Psoas muscle (tissue), 8 donors: ENCODE results near the gene TMEM88. TPM values are rescaled to one million over a fixed set of nuclear protein-coding genes. Genes with fewer than 3 reads are reported as not detected.

Experiments used
- ATAC-seq, 4 donors: fragments of 200-7000 bp; cut with Tn5 transposase; one replicate each; pipeline ENCODE4 v1.9.1; 2020; ENCODE audit warnings: moderate library complexity in 3 of 4, mild to moderate bottlenecking in 2 of 4
- DNase-seq, 2 donors: peaks; one replicate each; pipeline ENCODE4 v3.0.0-alpha.2; 2020
- H3K27ac ChIP-seq: fragments of 200-600 bp; one replicate; pipeline ENCODE4 v1.8.0; 2022
- H3K27me3 ChIP-seq, 3 donors: fragments of 200-600 bp in 1 of 3; one replicate each; pipeline versions ENCODE4 v1.6.1 to v1.8.0; 2013 to 2022; ENCODE audit warnings: low read length in 2 of 3, mild to moderate bottlenecking in 2 of 3, moderate library complexity in 1 of 3; ENCODE audit not compliant: insufficient read depth in 3 of 3
- H3K36me3 ChIP-seq, 2 donors: fragments of 200-600 bp in 1 of 2; one replicate each; pipeline versions ENCODE4 v1.6.1 to v1.8.0; 2013 to 2022; ENCODE audit warnings: low read depth in 1 of 2, mild to moderate bottlenecking in 1 of 2, moderate library complexity in 1 of 2; ENCODE audit not compliant: insufficient read depth in 1 of 2
- H3K4me1 ChIP-seq: fragments of 200-600 bp; one replicate; pipeline ENCODE4 v1.8.0; 2022
- H3K4me3 ChIP-seq: fragments of 200-600 bp; one replicate; pipeline ENCODE4 v1.8.0; 2022; ENCODE audit warnings: mild to moderate bottlenecking
- H3K9me3 ChIP-seq: fragments of 200-600 bp; one replicate; pipeline ENCODE4 v1.8.0; 2022
- WGBS, 3 donors: extraction: QIAGEN DNeasy Blood & Tissue Kit; methylation state at CpG; one replicate each; pipeline versions ENCODE4 v1.1.6 to v1.1.7; 2013; 5-methylcytosine and 5-hydroxymethylcytosine counted together
- intact Hi-C, 2 donors: fragments of 100-400 bp; cut with DNase I; formaldehyde crosslinking; loops; one replicate each; pipeline versions ENCODE4 v1.11.0 to v1.14.2; 2022
- polyA plus RNA-seq, 3 donors: library from polyadenylated mRNA; stranded (reverse); fragments of 200-250 nt; gene quantifications; one replicate each; pipeline ENCODE4 v1.2.3, GENCODE V29; 2013
- total RNA-seq, 4 donors: library from RNA; stranded (reverse); fragmentation: NEBNext Ultra II Directional in 2 of 4; extraction: Animal tissue kit (Norgen Biotek cat#: 25700) in 2 of 4; gene quantifications; one replicate each; pipeline versions ENCODE4 v1.2.1 to v1.2.4, GENCODE V29; 2021 to 2023
- TF ChIP-seq, protein P1 (sequence below): fragments of 200-600 bp; IDR thresholded peaks from one replicate; pipeline ENCODE4 v1.8.0; 2022; ENCODE audit warnings: antibody characterized with exemption
- donor health status: healthy with polysubstance abuse.
- donor health status: DM: no; HTN: no; CAD: no; lungs with moderate emphysema.
- donor health status: Bipolar disorder and iron deficiency.
- donor health status: healthy.
- donor health status: DM: yes; HTN: yes; CAD: no.
- donor health status: DM: no; HTN: no; CAD: no.
- donor health status: DM: no; HTN: no; CAD: no.
- donor health status: DM: yes; HTN: yes; CAD: no.

TMEM88 gene
- total and polyA plus RNA-seq, 7 donors, result 16.3 to 57.4 (median 24.0) TPM

DNA sequence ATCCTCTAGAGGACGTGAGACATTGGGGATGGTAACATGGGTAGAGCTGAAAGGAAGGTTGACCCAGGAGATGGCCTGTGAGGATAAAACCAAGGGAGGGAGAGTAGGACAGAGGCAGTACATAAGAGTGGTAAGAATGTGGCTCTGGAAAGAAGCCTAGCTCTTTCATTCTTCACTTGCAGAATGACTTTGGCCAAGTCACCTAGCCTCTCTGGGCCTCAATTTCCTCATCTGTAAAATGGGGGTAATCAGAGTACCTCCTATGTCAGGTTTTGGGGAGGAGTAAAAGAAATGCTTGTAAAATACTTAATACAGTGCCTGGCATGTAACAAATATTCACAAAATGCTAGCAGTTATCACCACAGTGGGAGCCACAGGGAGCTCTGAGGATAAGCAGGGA is 14.0 kb upstream of the TMEM88 start:
- H3K9me3 ChIP-seq, result no peaks in the 10 kb centered on the region
- intact Hi-C loops, result loop anchor here (5.0 to 10.0 kb wide), 2 partner anchors 216 to 359 kb away; partner anchors contain the start of genes POLR2A (in 1 of the 2), SAT2 (in 1 of the 2) and SLC35G6 (in 1 of the 2)

DNA sequence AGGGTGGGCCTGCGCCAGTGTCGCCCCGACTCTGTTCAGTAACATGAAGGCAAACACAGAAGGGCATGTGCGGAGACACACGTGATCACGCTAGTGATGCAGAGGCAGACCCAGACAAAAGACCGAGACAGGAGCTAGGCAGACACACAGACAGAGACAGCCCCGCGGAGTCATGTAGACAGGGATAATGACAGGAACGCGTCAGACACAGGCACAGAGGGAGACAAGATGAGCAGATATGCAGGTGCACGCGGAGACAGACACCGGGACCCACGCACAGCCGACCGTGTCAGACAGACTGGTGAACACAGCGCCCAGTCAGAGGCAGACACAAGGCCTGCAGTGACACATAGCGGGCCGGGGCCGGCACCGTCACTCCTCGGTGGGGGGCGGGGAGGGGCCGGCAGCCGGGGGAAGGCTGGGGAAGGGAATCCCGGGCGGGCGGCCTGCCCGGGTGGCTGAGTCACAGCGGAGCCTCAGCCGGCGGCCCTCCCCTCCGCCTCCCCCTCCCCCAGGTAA is 13.4 kb upstream of the TMEM88 start:
- Histone ChIP-seq H3K9me3 (no peaks in the 10 kb centered on the region), H3K4me3 (peak overlapping the region; percentile 81), H3K27me3 (no peaks in the 10 kb centered on the region), H3K36me3 (peaks cover 0 to 25% of the 10 kb centered on the region in 2 donors), H3K4me1 (peaks cover 49% of the 10 kb centered on the region), H3K27ac (peak overlapping the region; percentile 99)
- ATAC-seq (peak; percentile 70 to 74 (median 72)), DNase-seq (peak; percentile 96 to 97)
- 2 to 7% (median 2%) methylated on average over 22 to 34 of the region's 34 CpGs for WGBS, 3 donors
- TF ChIP-seq, protein P1, sequence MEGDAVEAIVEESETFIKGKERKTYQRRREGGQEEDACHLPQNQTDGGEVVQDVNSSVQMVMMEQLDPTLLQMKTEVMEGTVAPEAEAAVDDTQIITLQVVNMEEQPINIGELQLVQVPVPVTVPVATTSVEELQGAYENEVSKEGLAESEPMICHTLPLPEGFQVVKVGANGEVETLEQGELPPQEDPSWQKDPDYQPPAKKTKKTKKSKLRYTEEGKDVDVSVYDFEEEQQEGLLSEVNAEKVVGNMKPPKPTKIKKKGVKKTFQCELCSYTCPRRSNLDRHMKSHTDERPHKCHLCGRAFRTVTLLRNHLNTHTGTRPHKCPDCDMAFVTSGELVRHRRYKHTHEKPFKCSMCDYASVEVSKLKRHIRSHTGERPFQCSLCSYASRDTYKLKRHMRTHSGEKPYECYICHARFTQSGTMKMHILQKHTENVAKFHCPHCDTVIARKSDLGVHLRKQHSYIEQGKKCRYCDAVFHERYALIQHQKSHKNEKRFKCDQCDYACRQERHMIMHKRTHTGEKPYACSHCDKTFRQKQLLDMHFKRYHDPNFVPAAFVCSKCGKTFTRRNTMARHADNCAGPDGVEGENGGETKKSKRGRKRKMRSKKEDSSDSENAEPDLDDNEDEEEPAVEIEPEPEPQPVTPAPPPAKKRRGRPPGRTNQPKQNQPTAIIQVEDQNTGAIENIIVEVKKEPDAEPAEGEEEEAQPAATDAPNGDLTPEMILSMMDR, result no peak
- intact Hi-C loops, result loop anchor here (5.0 to 10.0 kb wide), 2 partner anchors 217 to 359 kb away; partner anchors contain the start of genes POLR2A (in 1 of the 2), SAT2 (in 1 of the 2) and SLC35G6 (in 1 of the 2)

More for the DNA sequence above, 14.0 kb upstream of the TMEM88 start:
- H3K27ac ChIP-seq, result peak overlapping the region; percentile 99
- TF ChIP-seq, protein P1, result no peak
- H3K4me1 ChIP-seq, result peaks cover 47% of the 10 kb centered on the region
- peak overlapping the region; percentile 81 for H3K4me3 ChIP-seq
- ATAC-seq (no peak), DNase-seq (no peak)
- peaks cover 0 to 19% of the 10 kb centered on the region in 2 donors for H3K36me3 ChIP-seq
- WGBS, 3 donors, result 61 to 76% (median 64%) methylated on average over 1 of the region's 1 CpG
- no peaks in the 10 kb centered on the region for H3K27me3 ChIP-seq

GRCh38 chr17:7841915-7842379 is 12.9 kb upstream of the TMEM88 start:
- ATAC-seq (peak; percentile 72 to 78 (median 76)), DNase-seq (peak; percentile 93 to 96)
- peaks cover 0 to 29% of the 10 kb centered on the region in 2 donors for H3K36me3 ChIP-seq
- no peaks in the 10 kb centered on the region for H3K9me3 ChIP-seq
- peaks cover 49% of the 10 kb centered on the region for H3K4me1 ChIP-seq
- H3K27me3 ChIP-seq, result no peaks in the 10 kb centered on the region
- H3K4me3 ChIP-seq, result peak overlapping the region; percentile 81
- TF ChIP-seq, protein P1, result no peak
- H3K27ac ChIP-seq, result peak overlapping the region; percentile 99
- intact Hi-C loops, result loop anchor here (5.0 to 10.0 kb wide), 2 partner anchors 217 to 360 kb away; partner anchors contain the start of genes POLR2A (in 1 of the 2), SAT2 (in 1 of the 2) and SLC35G6 (in 1 of the 2)
- 0 to 1% (median 0%) methylated on average over 27 to 46 of the region's 46 CpGs for WGBS, 3 donors

DNA sequence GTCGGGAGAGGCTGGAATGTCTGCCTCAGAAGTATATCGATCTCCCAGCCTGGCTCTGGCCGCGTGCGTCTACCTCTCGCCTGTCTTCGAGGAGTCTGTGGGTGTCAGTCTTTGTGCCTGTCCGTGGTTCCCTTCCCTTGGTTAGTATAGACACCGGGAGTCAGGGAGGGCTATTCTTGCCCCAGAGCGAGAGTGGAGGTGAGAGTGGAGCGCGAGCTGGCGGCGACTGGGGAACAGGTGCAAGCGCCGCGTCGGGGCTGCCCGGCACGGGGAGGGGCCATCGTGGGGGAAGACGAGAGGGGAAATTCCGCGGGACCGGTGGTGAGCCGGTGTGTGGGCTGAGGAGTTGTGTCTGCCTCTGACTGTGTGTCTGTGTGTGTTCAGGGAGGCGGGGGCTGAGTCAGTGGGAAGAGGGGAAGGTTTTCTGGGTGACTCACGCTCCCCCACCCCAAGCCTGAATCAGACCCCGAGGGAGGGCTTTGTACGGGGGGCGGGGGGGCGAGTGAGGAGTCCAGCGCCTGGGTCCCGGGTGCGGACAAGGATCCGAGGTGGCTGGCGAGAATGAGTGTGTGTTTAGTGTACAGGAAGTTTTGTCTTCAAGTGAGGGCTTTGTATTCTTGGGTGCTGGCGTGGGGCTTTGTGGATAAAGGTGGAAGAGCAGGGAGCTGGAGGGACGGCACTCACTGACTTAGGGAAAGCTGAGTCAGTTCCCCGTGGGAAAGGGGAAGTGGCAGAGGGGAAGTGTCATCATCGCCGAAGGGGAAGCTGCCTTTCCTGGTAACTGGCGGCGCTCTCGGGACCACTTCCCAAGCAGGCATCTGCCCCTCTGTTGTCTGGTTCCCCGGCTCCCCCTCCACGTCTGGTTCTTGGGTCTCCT is 12.2 kb upstream of the TMEM88 start:
- Histone ChIP-seq H3K36me3 (peaks cover 0 to 34% of the 10 kb centered on the region in 2 donors), H3K27me3 (no peaks in the 10 kb centered on the region), H3K4me3 (peak overlapping the region; percentile 81), H3K9me3 (no peaks in the 10 kb centered on the region), H3K4me1 (peaks cover 45% of the 10 kb centered on the region), H3K27ac (peak overlapping the region; percentile 99)
- WGBS, 3 donors, result 0 to 1% (median 0%) methylated on average over 46 to 47 of the region's 47 CpGs
- intact Hi-C loops, result loop anchor here (1.0 to 10.0 kb wide), 3 partner anchors 15 to 360 kb away; partner anchors contain the start of genes NAA38 (in 1 of the 2), POLR2A (in 1 of the 2), SAT2 (in 1 of the 2) and SLC35G6 (in 1 of the 2)
- ATAC-seq (peak; percentile 36 to 47 (median 38)), DNase-seq (peak; percentile 86 to 88)
- TF ChIP-seq, protein P1, result no peak
